Measurements from ENCODE around the gene CRYL1. TPM values are rescaled to one million over a fixed set of nuclear protein-coding genes. Genes with fewer than 3 reads are reported as not detected.

Gene CRYL1
- total and polyA plus RNA-seq, 7 donors = 6.4 to 18.5 (median 12.9) TPM

- H3K9me3 ChIP-seq = no peaks in the 10 kb centered on the region
- WGBS, 3 donors = 44 to 49% (median 48%) methylated on average over 2 of the region's 2 CpGs
- no peak for ATAC-seq
These were observed 154.7 kb downstream of the CRYL1 start for GRCh38 chr13:20370815-20371421.

GRCh38 chr13:20369886-20370361, 155.7 kb downstream of the CRYL1 start:
- intact Hi-C loops (cut with DNase I) = no loop called here
- no peak for ATAC-seq
- Histone ChIP-seq H3K27me3 (ENCODE audit: insufficient read depth in 3 of 3, low read length in 2 of 3) (peaks cover 0 to 8% (median 0%) of the 10 kb centered on the region in 3 donors), H3K4me3 (no peak overlapping the region), H3K27ac (no peak overlapping the region), H3K4me1 (no peaks in the 10 kb centered on the region), H3K36me3 (ENCODE audit: insufficient read depth in 1 of 2, low read depth in 1 of 2) (no peaks in the 10 kb centered on the region), H3K9me3 (no peaks in the 10 kb centered on the region)
- 79 to 85% (median 84%) methylated on average over 8 of the region's 8 CpGs for WGBS, 3 donors
- DNase-seq = no peak
- TF ChIP-seq, protein P1, sequence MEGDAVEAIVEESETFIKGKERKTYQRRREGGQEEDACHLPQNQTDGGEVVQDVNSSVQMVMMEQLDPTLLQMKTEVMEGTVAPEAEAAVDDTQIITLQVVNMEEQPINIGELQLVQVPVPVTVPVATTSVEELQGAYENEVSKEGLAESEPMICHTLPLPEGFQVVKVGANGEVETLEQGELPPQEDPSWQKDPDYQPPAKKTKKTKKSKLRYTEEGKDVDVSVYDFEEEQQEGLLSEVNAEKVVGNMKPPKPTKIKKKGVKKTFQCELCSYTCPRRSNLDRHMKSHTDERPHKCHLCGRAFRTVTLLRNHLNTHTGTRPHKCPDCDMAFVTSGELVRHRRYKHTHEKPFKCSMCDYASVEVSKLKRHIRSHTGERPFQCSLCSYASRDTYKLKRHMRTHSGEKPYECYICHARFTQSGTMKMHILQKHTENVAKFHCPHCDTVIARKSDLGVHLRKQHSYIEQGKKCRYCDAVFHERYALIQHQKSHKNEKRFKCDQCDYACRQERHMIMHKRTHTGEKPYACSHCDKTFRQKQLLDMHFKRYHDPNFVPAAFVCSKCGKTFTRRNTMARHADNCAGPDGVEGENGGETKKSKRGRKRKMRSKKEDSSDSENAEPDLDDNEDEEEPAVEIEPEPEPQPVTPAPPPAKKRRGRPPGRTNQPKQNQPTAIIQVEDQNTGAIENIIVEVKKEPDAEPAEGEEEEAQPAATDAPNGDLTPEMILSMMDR (IDR thresholded peaks at IDR 0.05) = no peak

More at GRCh38 chr13:20370815-20371421, 154.7 kb downstream of the CRYL1 start:
- H3K4me3 ChIP-seq = no peak overlapping the region
- H3K27me3 ChIP-seq (ENCODE audit: insufficient read depth in 3 of 3, low read length in 2 of 3) = peaks cover 0 to 8% (median 0%) of the 10 kb centered on the region in 3 donors
- no peaks in the 10 kb centered on the region for H3K36me3 ChIP-seq (ENCODE audit: insufficient read depth in 1 of 2, low read depth in 1 of 2)
- DNase-seq = no peak
- H3K4me1 ChIP-seq = no peaks in the 10 kb centered on the region
- TF ChIP-seq, protein P1 (IDR thresholded peaks at IDR 0.05) = no peak
- intact Hi-C loops (cut with DNase I) = no loop called here
- H3K27ac ChIP-seq = no peak overlapping the region

DNA sequence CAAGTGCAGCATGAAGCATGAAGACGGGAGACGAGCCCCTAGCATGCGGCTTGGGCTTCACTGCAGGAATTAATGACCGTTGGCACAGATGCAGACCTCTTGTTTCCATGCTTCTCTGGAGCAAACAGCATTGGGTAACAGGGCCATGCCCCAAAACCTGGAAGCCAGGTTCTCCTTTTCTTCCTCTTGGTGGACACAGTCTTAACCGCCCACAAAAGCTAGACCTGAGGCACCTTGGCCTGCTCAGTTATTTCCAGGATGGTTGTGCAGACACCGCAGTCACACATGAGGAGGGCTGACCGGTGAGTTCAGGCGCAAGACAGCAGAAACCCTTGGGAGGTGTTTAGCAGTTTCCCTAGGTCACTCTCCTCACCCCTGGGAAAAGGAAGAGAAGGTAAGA, 159.6 kb downstream of the CRYL1 start:
- ATAC-seq = no peak

GRCh38 chr13:20363603-20364002, 162.1 kb downstream of the CRYL1 start:
- Histone ChIP-seq H3K27ac (no peak overlapping the region), H3K36me3 (ENCODE audit: insufficient read depth in 1 of 2, low read depth in 1 of 2) (no peaks in the 10 kb centered on the region), H3K27me3 (ENCODE audit: insufficient read depth in 3 of 3, low read length in 2 of 3) (peaks cover 0 to 4% (median 0%) of the 10 kb centered on the region in 3 donors), H3K4me3 (no peak overlapping the region), H3K4me1 (no peaks in the 10 kb centered on the region), H3K9me3 (no peaks in the 10 kb centered on the region)
- no peak for ATAC-seq
- WGBS, 3 donors = 43 to 48% (median 46%) methylated on average over 7 of the region's 7 CpGs
- TF ChIP-seq, protein P1 (IDR thresholded peaks at IDR 0.05) = no peak
- intact Hi-C loops (cut with DNase I) = no loop called here
- no peak for DNase-seq

More for the DNA sequence above, 159.6 kb downstream of the CRYL1 start:
- Histone ChIP-seq H3K4me3 (no peak overlapping the region), H3K9me3 (no peaks in the 10 kb centered on the region), H3K36me3 (ENCODE audit: insufficient read depth in 1 of 2, low read depth in 1 of 2) (no peaks in the 10 kb centered on the region), H3K27ac (no peak overlapping the region), H3K27me3 (ENCODE audit: insufficient read depth in 3 of 3, low read length in 2 of 3) (peaks cover 0 to 8% (median 4%) of the 10 kb centered on the region in 3 donors), H3K4me1 (no peaks in the 10 kb centered on the region)
- TF ChIP-seq, protein P1 (IDR thresholded peaks at IDR 0.05) = no peak
- 82 to 86% (median 83%) methylated on average over 8 of the region's 8 CpGs for WGBS, 3 donors
- intact Hi-C loops (cut with DNase I) = no loop called here
- DNase-seq = no peak

Measured in psoas muscle (tissue), 8 donors.